SK-N-SH treated with all-trans-retinoic acid at 6 μM for 48 hours (cell line): ENCODE data around the gene VPS33A.

Experiments used
- ATAC-seq: fragments of 200-7000 bp; cut with Tn5 transposase; 3 replicates; pipeline ENCODE4 v1.9.1; 2020; ENCODE audit warnings: mild to moderate bottlenecking, moderate library complexity
- ARNTL ChIP-seq: fragments of 450-650 bp; formaldehyde crosslinking; IDR thresholded peaks from 2 replicates; pipeline ENCODE4 v1.5.0; 2020; ENCODE audit warnings: low read depth, mild to moderate bottlenecking, moderate library complexity, borderline replicate concordance
- BACH2 ChIP-seq: fragments of 250-450 bp; sonication (Bioruptor Pico); IDR thresholded peaks from 2 replicates; pipeline ENCODE4 v1.9.0; 2021; ENCODE audit warnings: mild to moderate bottlenecking, borderline replicate concordance
- CSDC2 ChIP-seq: fragments of 250-450 bp; sonication (Bioruptor Pico); IDR thresholded peaks from 2 replicates; pipeline ENCODE4 v1.5.0; 2020; ENCODE audit warnings: mild to moderate bottlenecking, moderate library complexity
- ESRRG ChIP-seq: fragments of 250-450 bp; sonication (Bioruptor Pico); IDR thresholded peaks from 2 replicates; pipeline ENCODE4 v1.6.1; 2021; ENCODE audit warnings: mild to moderate bottlenecking
- GLIS3 ChIP-seq: fragments of 250-450 bp; sonication (Bioruptor Pico); IDR thresholded peaks from 2 replicates; pipeline ENCODE4 v1.5.0; 2020; ENCODE audit warnings: mild to moderate bottlenecking, moderate library complexity
- ISL1 ChIP-seq: fragments of 250-450 bp; sonication (Bioruptor Pico); IDR thresholded peaks from 2 replicates; pipeline ENCODE4 v2.1.2; 2022; ENCODE audit warnings: mild to moderate bottlenecking, moderate library complexity
- OSR1 ChIP-seq: fragments of 250-450 bp; sonication (Bioruptor Pico); IDR thresholded peaks from 2 replicates; pipeline ENCODE4 v1.8.0; 2022; ENCODE audit warnings: moderate library complexity, mild to moderate bottlenecking, inconsistent platforms
- PPARA ChIP-seq: fragments of 250-450 bp; sonication (Bioruptor Pico); IDR thresholded peaks from 2 replicates; pipeline ENCODE4 v1.5.0; 2020; ENCODE audit warnings: mild to moderate bottlenecking, borderline replicate concordance
- RARB ChIP-seq: fragments of 250-450 bp; sonication (Bioruptor Pico); IDR thresholded peaks from 2 replicates; pipeline ENCODE4 v1.8.0; 2021; ENCODE audit warnings: mild to moderate bottlenecking, moderate library complexity
- SNAI2 ChIP-seq: fragments of 250-450 bp; sonication (Bioruptor Pico); IDR thresholded peaks from 2 replicates; pipeline ENCODE4 v1.5.0; 2020; ENCODE audit warnings: mild to moderate bottlenecking, moderate library complexity
- TCF4 ChIP-seq: fragments of 250-450 bp; sonication (Bioruptor Pico); IDR thresholded peaks from 2 replicates; pipeline ENCODE4 v1.8.0; 2021; ENCODE audit warnings: mild to moderate bottlenecking, moderate library complexity, borderline replicate concordance
- TOX ChIP-seq: fragments of 250-450 bp; sonication (Bioruptor Pico); IDR thresholded peaks from 2 replicates; pipeline ENCODE4 v1.8.0; 2021; ENCODE audit warnings: mild to moderate bottlenecking, moderate library complexity, borderline replicate concordance
- ZC3H10 ChIP-seq: fragments of 250-450 bp; sonication (Bioruptor Pico); IDR thresholded peaks from 2 replicates; pipeline ENCODE4 v1.5.1; 2021; ENCODE audit warnings: mild to moderate bottlenecking, moderate library complexity
- ZFP3 ChIP-seq: fragments of 250-450 bp; sonication (Bioruptor Pico); IDR thresholded peaks from 2 replicates; pipeline ENCODE4 v1.5.0; 2020; ENCODE audit warnings: mild to moderate bottlenecking, moderate library complexity
- ZFP30 ChIP-seq: fragments of 450-650 bp; formaldehyde crosslinking; IDR thresholded peaks from 2 replicates; pipeline ENCODE4 v1.5.0; 2022; ENCODE audit warnings: mild to moderate bottlenecking, moderate library complexity
- ZNF565 ChIP-seq: fragments of 450-650 bp; formaldehyde crosslinking; conservative IDR thresholded peaks from 2 replicates; pipeline ENCODE4 v1.5.0; 2020; ENCODE audit warnings: low read depth, mild to moderate bottlenecking, moderate library complexity
- ZNF70 ChIP-seq: fragments of 450-650 bp; formaldehyde crosslinking; IDR thresholded peaks from 2 replicates; pipeline ENCODE4 v1.5.0; 2020; ENCODE audit warnings: mild to moderate bottlenecking, moderate library complexity
- ZNF8 ChIP-seq: fragments of 450-650 bp; formaldehyde crosslinking; IDR thresholded peaks from 2 replicates; pipeline ENCODE4 v1.5.0; 2020; ENCODE audit warnings: mild to moderate bottlenecking, moderate library complexity
- TF ChIP-seq, protein P1 (sequence below): fragments of 250-450 bp; sonication (Bioruptor Pico); IDR thresholded peaks from 2 replicates; pipeline ENCODE4 v1.5.0; 2020; ENCODE audit warnings: mild to moderate bottlenecking, moderate library complexity
- TF ChIP-seq, protein P2 (sequence below): fragments of 250-450 bp; sonication (Bioruptor Pico); IDR thresholded peaks from 2 replicates; pipeline ENCODE4 v1.8.0; 2021; ENCODE audit warnings: low read depth, mild to moderate bottlenecking, moderate library complexity, borderline replicate concordance
- TF ChIP-seq, protein P3 (sequence below): fragments of 250-450 bp; sonication (Bioruptor Pico); IDR thresholded peaks from 2 replicates; pipeline ENCODE4 v1.8.0; 2020; ENCODE audit warnings: mild to moderate bottlenecking, moderate library complexity, borderline replicate concordance
- TF ChIP-seq, protein P4 (sequence below): fragments of 250-450 bp; sonication (Bioruptor Pico); IDR thresholded peaks from 2 replicates; pipeline ENCODE4 v1.5.1; 2021; ENCODE audit warnings: mild to moderate bottlenecking, moderate library complexity
- TF ChIP-seq, protein P5 (sequence below): fragments of 250-450 bp; sonication (Bioruptor Pico); IDR thresholded peaks from 2 replicates; pipeline ENCODE4 v1.5.1; 2020; ENCODE audit warnings: low read depth, mild to moderate bottlenecking, moderate library complexity

VPS33A gene

DNA sequence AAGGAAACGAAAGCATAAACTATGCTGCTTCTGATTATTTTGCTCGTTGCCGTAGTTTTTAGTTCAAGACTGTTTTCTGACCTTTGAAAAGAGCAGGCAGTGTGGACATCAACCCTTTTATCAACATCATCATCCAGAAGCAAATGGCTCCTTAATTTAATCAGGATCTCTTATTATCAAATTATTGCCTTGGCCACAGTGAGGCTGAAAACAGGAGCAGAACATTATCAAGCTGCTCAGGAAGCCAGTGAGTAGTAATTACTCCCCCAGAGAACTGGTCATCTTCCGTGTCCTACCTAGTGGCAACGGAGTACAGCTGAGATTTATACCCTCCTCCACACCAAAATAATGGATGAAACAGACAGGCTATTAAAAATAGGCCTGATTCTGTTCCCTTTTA is 38.2 kb downstream of the VPS33A start:
- peak; percentile 53; the same call in 1 of the 2 replicates for TF ChIP-seq ZFP3 (CRISPR knock-in tag)
- no peak for TF ChIP-seq ZC3H10
- TF ChIP-seq ZNF8 (CRISPR knock-in tag), result no peak
- TF ChIP-seq, protein P1, sequence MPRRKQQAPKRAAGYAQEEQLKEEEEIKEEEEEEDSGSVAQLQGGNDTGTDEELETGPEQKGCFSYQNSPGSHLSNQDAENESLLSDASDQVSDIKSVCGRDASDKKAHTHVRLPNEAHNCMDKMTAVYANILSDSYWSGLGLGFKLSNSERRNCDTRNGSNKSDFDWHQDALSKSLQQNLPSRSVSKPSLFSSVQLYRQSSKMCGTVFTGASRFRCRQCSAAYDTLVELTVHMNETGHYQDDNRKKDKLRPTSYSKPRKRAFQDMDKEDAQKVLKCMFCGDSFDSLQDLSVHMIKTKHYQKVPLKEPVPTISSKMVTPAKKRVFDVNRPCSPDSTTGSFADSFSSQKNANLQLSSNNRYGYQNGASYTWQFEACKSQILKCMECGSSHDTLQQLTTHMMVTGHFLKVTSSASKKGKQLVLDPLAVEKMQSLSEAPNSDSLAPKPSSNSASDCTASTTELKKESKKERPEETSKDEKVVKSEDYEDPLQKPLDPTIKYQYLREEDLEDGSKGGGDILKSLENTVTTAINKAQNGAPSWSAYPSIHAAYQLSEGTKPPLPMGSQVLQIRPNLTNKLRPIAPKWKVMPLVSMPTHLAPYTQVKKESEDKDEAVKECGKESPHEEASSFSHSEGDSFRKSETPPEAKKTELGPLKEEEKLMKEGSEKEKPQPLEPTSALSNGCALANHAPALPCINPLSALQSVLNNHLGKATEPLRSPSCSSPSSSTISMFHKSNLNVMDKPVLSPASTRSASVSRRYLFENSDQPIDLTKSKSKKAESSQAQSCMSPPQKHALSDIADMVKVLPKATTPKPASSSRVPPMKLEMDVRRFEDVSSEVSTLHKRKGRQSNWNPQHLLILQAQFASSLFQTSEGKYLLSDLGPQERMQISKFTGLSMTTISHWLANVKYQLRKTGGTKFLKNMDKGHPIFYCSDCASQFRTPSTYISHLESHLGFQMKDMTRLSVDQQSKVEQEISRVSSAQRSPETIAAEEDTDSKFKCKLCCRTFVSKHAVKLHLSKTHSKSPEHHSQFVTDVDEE (CRISPR knock-in tag), result peak; percentile 90
- TF ChIP-seq TOX (CRISPR knock-in tag), result no peak
- TF ChIP-seq, protein P2, sequence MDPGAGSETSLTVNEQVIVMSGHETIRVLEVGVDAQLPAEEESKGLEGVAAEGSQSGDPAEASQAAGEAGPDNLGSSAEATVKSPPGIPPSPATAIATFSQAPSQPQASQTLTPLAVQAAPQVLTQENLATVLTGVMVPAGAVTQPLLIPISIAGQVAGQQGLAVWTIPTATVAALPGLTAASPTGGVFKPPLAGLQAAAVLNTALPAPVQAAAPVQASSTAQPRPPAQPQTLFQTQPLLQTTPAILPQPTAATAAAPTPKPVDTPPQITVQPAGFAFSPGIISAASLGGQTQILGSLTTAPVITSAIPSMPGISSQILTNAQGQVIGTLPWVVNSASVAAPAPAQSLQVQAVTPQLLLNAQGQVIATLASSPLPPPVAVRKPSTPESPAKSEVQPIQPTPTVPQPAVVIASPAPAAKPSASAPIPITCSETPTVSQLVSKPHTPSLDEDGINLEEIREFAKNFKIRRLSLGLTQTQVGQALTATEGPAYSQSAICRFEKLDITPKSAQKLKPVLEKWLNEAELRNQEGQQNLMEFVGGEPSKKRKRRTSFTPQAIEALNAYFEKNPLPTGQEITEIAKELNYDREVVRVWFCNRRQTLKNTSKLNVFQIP (CRISPR knock-in tag), result no peak; the same call in 1 of the 2 replicates
- no peak for TF ChIP-seq CSDC2 (CRISPR knock-in tag)
- TF ChIP-seq PPARA (CRISPR knock-in tag), result 0 out of 2 replicates have a peak, but pooled peaks have one; percentile 38
- TF ChIP-seq, protein P3, sequence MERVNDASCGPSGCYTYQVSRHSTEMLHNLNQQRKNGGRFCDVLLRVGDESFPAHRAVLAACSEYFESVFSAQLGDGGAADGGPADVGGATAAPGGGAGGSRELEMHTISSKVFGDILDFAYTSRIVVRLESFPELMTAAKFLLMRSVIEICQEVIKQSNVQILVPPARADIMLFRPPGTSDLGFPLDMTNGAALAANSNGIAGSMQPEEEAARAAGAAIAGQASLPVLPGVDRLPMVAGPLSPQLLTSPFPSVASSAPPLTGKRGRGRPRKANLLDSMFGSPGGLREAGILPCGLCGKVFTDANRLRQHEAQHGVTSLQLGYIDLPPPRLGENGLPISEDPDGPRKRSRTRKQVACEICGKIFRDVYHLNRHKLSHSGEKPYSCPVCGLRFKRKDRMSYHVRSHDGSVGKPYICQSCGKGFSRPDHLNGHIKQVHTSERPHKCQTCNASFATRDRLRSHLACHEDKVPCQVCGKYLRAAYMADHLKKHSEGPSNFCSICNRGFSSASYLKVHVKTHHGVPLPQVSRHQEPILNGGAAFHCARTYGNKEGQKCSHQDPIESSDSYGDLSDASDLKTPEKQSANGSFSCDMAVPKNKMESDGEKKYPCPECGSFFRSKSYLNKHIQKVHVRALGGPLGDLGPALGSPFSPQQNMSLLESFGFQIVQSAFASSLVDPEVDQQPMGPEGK (CRISPR knock-in tag), result no peak
- no peak for TF ChIP-seq BACH2 (CRISPR knock-in tag)
- TF ChIP-seq ZNF565 (CRISPR knock-in tag), result no peak
- TF ChIP-seq, protein P4, sequence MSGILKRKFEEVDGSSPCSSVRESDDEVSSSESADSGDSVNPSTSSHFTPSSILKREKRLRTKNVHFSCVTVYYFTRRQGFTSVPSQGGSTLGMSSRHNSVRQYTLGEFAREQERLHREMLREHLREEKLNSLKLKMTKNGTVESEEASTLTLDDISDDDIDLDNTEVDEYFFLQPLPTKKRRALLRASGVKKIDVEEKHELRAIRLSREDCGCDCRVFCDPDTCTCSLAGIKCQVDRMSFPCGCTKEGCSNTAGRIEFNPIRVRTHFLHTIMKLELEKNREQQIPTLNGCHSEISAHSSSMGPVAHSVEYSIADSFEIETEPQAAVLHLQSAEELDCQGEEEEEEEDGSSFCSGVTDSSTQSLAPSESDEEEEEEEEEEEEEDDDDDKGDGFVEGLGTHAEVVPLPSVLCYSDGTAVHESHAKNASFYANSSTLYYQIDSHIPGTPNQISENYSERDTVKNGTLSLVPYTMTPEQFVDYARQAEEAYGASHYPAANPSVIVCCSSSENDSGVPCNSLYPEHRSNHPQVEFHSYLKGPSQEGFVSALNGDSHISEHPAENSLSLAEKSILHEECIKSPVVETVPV, result peak; percentile 64; the same call in 1 of the 2 replicates
- TF ChIP-seq ISL1 (CRISPR knock-in tag), result peak; percentile 99
- TF ChIP-seq, protein P5, sequence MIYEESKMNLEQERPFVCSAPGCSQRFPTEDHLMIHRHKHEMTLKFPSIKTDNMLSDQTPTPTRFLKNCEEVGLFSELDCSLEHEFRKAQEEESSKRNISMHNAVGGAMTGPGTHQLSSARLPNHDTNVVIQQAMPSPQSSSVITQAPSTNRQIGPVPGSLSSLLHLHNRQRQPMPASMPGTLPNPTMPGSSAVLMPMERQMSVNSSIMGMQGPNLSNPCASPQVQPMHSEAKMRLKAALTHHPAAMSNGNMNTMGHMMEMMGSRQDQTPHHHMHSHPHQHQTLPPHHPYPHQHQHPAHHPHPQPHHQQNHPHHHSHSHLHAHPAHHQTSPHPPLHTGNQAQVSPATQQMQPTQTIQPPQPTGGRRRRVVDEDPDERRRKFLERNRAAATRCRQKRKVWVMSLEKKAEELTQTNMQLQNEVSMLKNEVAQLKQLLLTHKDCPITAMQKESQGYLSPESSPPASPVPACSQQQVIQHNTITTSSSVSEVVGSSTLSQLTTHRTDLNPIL, result no peak
- TF ChIP-seq RARB, result no peak
- TF ChIP-seq ARNTL (CRISPR knock-in tag), result no peak
- peak; percentile 96 for TF ChIP-seq TCF4 (CRISPR knock-in tag)
- TF ChIP-seq OSR1, result no peak
- TF ChIP-seq ESRRG (CRISPR knock-in tag), result peak; percentile 78; the same call in 1 of the 2 replicates
- peak; percentile 71; the same call in 1 of the 2 replicates for TF ChIP-seq SNAI2
- no peak for TF ChIP-seq ZNF70 (CRISPR knock-in tag)
- peak; percentile 95; the same call in 1 of the 2 replicates for TF ChIP-seq GLIS3 (CRISPR knock-in tag)
- TF ChIP-seq ZFP30 (CRISPR knock-in tag), result no peak

DNA sequence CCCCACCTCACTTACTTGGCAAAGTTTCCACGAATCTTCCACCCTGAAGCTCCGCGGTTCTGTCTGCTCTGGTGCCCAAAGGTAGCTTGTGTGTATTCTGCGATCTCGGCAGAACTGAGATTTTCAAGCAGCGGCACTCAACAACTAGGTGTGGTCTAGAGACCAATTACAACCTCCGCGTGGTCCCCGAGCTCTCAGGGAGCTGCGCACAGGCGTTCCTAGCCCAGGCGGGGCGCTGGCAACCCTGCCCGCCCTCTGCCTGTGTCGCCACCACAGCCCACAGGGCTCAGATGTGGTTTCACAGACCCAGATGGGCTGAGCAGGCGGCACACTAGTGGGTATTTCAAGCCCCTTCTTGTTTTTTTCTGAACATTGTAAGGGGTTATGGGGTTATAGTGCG is 39.0 kb downstream of the VPS33A start:
- TF ChIP-seq ZNF565 (CRISPR knock-in tag), result no peak
- TF ChIP-seq, protein P2 (CRISPR knock-in tag), result no peak
- TF ChIP-seq SNAI2, result no peak
- no peak for TF ChIP-seq ISL1 (CRISPR knock-in tag)
- TF ChIP-seq ZFP3 (CRISPR knock-in tag), result no peak
- TF ChIP-seq RARB, result no peak
- no peak for TF ChIP-seq BACH2 (CRISPR knock-in tag)
- ATAC-seq, result no peak

More for the DNA sequence above, 38.2 kb downstream of the VPS33A start:
- peak; percentile 1; the same call in 1 of the 3 replicates for ATAC-seq
